Prostate gland (tissue), 2 donors: Measurements from ENCODE around the gene DCHS2. TPM values are rescaled to one million over a fixed set of nuclear protein-coding genes. Genes with fewer than 3 reads are reported as not detected.

Source experiments
- DNase-seq: peaks from one replicate; pipeline ENCODE4 v3.0.0-alpha.2; 2019; ENCODE audit warnings: low spot score
- H3K27ac ChIP-seq, 2 donors: fragments of 200-600 bp; sonication (generic); 2 replicates each; pipeline ENCODE4 v1.5.1; 2017 to 2019
- H3K27me3 ChIP-seq: fragments of 200-600 bp; sonication (generic); replicated peaks from 2 replicates; pipeline ENCODE4 v1.5.1; 2019; ENCODE audit not compliant: insufficient read depth
- H3K36me3 ChIP-seq, 2 donors: fragments of 200-600 bp; sonication (generic); 1 replicate in 1 of 2; 2 replicates in 1 of 2; pipeline versions ENCODE4 v1.5.1 to v1.8.1; 2017 to 2019
- H3K4me1 ChIP-seq: fragments of 200-600 bp; sonication (generic); replicated peaks from 2 replicates; pipeline ENCODE4 v1.5.1; 2019
- H3K4me3 ChIP-seq, 2 donors: fragments of 200-600 bp; sonication (generic); 2 replicates each; pipeline ENCODE4 v1.5.1; 2017 to 2019
- H3K9me3 ChIP-seq: fragments of 200-600 bp; sonication (generic); 2 replicates; pipeline ENCODE4 v1.5.1; 2017
- CTCF ChIP-seq, 4 experiments: fragments of 200-600 bp in 2 of 4; fragments of 450-650 bp in 2 of 4; sonication (generic) in 2 of 4; IDR thresholded peaks; 1 replicate in 3 of 4; 2 replicates in 1 of 4; pipeline ENCODE4 v1.5.1; 2016 to 2019; ENCODE audit warnings: antibody characterized with exemption in 4 of 4, mild to moderate bottlenecking in 2 of 4, moderate library complexity in 2 of 4
- POLR2A ChIP-seq: fragments of 450-650 bp; IDR thresholded peaks from one replicate; pipeline ENCODE4 v1.6.1; 2016; ENCODE audit warnings: antibody characterized with exemption, mild to moderate bottlenecking
- POLR2AphosphoS5 ChIP-seq: sonication (generic); formaldehyde crosslinking; IDR thresholded peaks from one replicate; pipeline ENCODE4 v1.6.1; 2017; ENCODE audit warnings: antibody characterized with exemption
- WGBS: methylation state at CpG from one replicate; pipeline ENCODE4 v1.1.5; 2018; 5-methylcytosine and 5-hydroxymethylcytosine counted together
- intact Hi-C: fragments of 100-400 bp; cut with DNase I; formaldehyde crosslinking; loops from one replicate; pipeline ENCODE4 v1.14.2; 2022
- total RNA-seq, 2 donors: library from RNA; depleted of rRNA; stranded (reverse); fragments of >200 nt; gene quantifications; one replicate each; pipeline ENCODE4 v1.1.0, GENCODE V29; 2016

DCHS2 gene
- total RNA-seq, 2 donors from 2014 or later = 1.8 to 2.2 TPM

- DNase-seq = no peak
- H3K36me3 ChIP-seq = no peaks in the 10 kb centered on the region
- no peaks in the 10 kb centered on the region for H3K27me3 ChIP-seq
- intact Hi-C loops = no loop called here
- no peak overlapping the region for H3K27ac ChIP-seq
- WGBS = 96% methylated on average over 2 of the region's 2 CpGs
- H3K4me1 ChIP-seq = no peaks in the 10 kb centered on the region
- H3K9me3 ChIP-seq = no peaks in the 10 kb centered on the region
- H3K4me3 ChIP-seq = no peak overlapping the region
- TF ChIP-seq POLR2A (no peak), POLR2AphosphoS5 (no peak), CTCF (IDR thresholded peaks at IDR 0.05) (no peak)
Measured at GRCh38 chr4:154478128-154478527, 13.5 kb downstream of the DCHS2 start.

- DNase-seq = no peak
- no peaks in the 10 kb centered on the region for H3K36me3 ChIP-seq
- no peaks in the 10 kb centered on the region for H3K4me1 ChIP-seq
- H3K4me3 ChIP-seq = no peak overlapping the region
- no peaks in the 10 kb centered on the region for H3K27me3 ChIP-seq
- intact Hi-C loops = no loop called here
- TF ChIP-seq POLR2AphosphoS5 (no peak), CTCF (IDR thresholded peaks at IDR 0.05) (no peak), POLR2A (no peak)
- no peak overlapping the region for H3K27ac ChIP-seq
- H3K9me3 ChIP-seq = no peaks in the 10 kb centered on the region
- 38% methylated on average over 1 of the region's 1 CpG for WGBS
Measured at GRCh38 chr4:154476232-154476631, 15.4 kb downstream of the DCHS2 start.

GRCh38 chr4:154475820-154476219, 15.8 kb downstream of the DCHS2 start:
- WGBS = 38% methylated on average over 1 of the region's 1 CpG
- Histone ChIP-seq H3K27ac (no peak overlapping the region), H3K4me3 (no peak overlapping the region), H3K36me3 (no peaks in the 10 kb centered on the region), H3K27me3 (no peaks in the 10 kb centered on the region), H3K4me1 (no peaks in the 10 kb centered on the region), H3K9me3 (no peaks in the 10 kb centered on the region)
- intact Hi-C loops = no loop called here
- TF ChIP-seq POLR2A (no peak), CTCF (IDR thresholded peaks at IDR 0.05) (no peak), POLR2AphosphoS5 (no peak)
- no peak for DNase-seq

GRCh38 chr4:154473497-154473896, 18.1 kb downstream of the DCHS2 start:
- WGBS = 79% methylated on average over 6 of the region's 6 CpGs
- Histone ChIP-seq H3K4me3 (no peak overlapping the region), H3K27me3 (no peaks in the 10 kb centered on the region), H3K36me3 (no peaks in the 10 kb centered on the region), H3K4me1 (no peaks in the 10 kb centered on the region), H3K27ac (no peak overlapping the region), H3K9me3 (no peaks in the 10 kb centered on the region)
- DNase-seq = no peak
- intact Hi-C loops = no loop called here
- TF ChIP-seq POLR2AphosphoS5 = no peak
- TF ChIP-seq CTCF (IDR thresholded peaks at IDR 0.05) = no peak

- no peak for DNase-seq
- Histone ChIP-seq H3K27me3 (no peaks in the 10 kb centered on the region), H3K4me1 (no peaks in the 10 kb centered on the region), H3K9me3 (no peaks in the 10 kb centered on the region), H3K4me3 (no peak overlapping the region), H3K27ac (no peak overlapping the region), H3K36me3 (no peaks in the 10 kb centered on the region)
- TF ChIP-seq CTCF (IDR thresholded peaks at IDR 0.05) = no peak
- TF ChIP-seq POLR2A = no peak
- TF ChIP-seq POLR2AphosphoS5 = no peak
- intact Hi-C loops = no loop called here
- WGBS = 94% methylated on average over 1 of the region's 1 CpG
Measured at GRCh38 chr4:154472858-154473257, 18.7 kb downstream of the DCHS2 start.
